GM21447 (cell line): ENCODE data around the gene HNRNPDL.
"Not testable (repeated sequence)": the region's sequence is repeated elsewhere in the genome, so short reads cannot be mapped to it uniquely, and the experiment has no call there.

Experiments
- ATAC-seq: cut with Tn5 transposase; IDR thresholded peaks from one replicate; pipeline ENCODE4 v1.9.1; 2021; ENCODE audit not compliant: unreplicated experiment

The HNRNPDL gene

GRCh38 chr4:82433791-82434190 lies 3.5 kb upstream of the HNRNPDL start:
- no peak for ATAC-seq

- no peak for ATAC-seq
These were observed 2.3 kb upstream of the HNRNPDL start for GRCh38 chr4:82432596-82432995.

DNA sequence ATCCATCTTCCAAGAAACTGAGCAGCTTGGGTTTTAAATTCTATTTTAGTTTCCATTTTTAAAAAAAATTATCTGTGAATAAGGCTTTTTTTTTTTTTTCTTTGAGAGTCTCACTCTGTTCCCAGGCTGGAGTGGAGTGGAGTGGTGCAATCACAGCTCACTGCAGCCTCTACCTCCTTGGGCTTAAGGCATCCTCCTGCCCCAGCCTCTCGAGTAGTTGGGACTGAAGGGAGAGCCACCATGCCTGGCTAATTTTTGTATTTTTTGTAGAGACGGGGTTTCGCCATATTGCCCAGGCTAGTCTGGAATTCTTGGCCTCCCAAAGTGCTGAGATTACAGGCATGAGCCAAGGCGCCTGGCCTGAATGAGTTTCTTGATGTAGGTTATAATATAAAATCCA lies 1.6 kb upstream of the HNRNPDL start:
- no peak for ATAC-seq

DNA sequence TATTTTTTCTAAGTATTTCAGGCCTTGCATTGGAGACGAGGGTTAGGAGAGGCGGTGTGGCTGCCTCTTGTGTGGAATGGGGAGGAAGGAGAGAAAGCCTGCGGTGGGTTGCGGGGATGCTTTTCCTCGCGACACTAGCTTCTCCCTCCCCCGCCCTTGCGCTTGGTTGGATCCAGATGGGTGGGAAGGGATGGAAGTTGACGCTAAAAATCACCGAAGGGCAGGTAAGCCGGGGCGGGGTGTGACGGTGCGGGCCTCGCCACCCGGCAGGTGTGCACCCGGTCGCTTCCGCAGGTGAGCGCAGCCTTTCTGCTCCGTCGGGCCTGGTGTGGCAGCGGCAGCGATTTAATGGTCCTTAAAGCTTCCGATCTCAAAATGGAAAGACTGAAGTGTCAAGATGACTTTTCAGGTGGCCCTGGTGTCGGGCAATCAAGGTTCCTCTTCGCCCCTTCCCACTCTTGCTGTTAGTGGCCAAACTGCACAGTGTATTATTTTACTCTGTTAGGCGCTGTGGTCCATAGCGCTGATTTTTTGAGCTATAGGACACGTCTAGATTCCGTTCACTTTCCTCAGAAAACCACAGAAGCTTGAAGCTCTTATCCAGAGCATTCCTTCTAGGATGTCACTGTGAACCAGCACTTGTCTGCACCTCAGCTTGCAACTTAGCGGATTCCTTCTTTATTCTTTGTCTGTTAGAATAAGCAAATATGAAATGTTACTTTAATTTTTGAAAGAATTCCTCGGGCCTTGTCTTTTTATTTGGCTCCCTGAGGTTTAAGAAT lies 893 bp upstream of the HNRNPDL start:
- ATAC-seq: peak; percentile 6

DNA sequence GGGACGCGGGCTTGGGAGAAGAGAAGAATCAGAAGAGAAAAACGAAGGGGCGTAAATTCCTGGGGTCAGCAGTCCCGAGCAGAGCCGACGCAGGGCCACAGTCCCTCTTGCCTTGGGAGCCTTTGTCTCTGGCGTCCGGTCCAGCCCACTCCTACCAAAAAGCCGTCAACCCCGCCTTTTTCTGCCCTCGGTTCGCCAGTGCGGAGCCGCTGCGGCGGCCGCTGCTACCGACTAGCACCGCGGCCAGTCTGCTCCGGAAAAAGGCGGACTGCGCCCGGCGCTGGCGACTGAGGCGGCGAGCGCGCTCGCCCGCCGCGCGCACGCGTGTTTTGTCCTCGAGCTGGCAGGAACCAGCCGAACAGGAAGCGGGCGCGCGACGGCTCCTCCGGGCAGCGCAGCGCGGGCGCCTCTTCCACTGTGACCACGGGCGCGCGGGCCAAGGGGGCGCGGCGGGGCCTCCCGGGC lies 502 bp downstream of the HNRNPDL start:
- ATAC-seq: no peak

- peak; percentile 49 for ATAC-seq
These were observed 1.1 kb downstream of the HNRNPDL start for GRCh38 chr4:82428969-82429727.

- ATAC-seq: no peak
These were observed 1.7 kb downstream of the HNRNPDL start for GRCh38 chr4:82428526-82428968.

GRCh38 chr4:82425478-82425877 lies 4.8 kb downstream of the HNRNPDL start:
- no peak for ATAC-seq

GRCh38 chr4:82423245-82424054 lies 6.8 kb downstream of the HNRNPDL start:
- no peak for ATAC-seq

DNA sequence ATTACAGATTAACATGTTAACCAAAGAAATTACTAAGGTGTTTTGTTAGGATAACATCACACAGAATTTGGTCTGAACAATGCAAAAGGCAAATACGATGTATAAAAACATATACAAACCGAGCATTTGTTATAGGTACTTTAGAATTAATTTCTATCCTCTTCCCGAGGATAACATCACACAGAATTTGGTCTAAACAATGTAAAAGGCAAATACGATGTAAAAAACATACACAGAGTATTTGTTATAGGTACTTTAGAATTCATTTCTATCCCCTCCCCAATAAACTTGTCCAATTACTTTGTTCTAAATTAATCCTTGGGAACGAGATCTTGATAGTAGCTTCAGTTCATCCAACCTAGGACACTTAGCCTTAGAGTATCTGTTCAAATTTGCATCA lies 7.6 kb downstream of the HNRNPDL start:
- no peak for ATAC-seq

- ATAC-seq: no peak
These were observed 8.3 kb downstream of the HNRNPDL start for GRCh38 chr4:82421796-82422560.

DNA sequence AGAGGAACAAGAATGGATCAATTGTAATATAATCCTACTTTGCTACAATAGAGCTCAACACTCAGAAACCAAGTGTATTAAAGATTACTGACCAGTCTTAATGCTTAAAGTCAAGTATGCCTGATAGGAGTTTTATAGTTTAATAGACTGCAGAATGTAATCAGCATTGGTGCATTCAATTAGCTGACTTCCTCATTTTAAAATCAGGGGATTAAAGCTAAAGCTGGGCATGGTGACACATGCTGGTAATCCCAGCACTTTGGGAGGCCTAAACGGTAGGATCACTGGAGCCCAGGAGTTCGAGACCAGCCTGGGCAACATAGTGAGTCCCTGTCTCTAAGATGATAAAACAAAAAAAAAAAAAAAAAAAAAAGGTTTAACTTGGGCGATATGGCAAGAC lies 10.8 kb downstream of the HNRNPDL start:
- no peak for ATAC-seq

DNA sequence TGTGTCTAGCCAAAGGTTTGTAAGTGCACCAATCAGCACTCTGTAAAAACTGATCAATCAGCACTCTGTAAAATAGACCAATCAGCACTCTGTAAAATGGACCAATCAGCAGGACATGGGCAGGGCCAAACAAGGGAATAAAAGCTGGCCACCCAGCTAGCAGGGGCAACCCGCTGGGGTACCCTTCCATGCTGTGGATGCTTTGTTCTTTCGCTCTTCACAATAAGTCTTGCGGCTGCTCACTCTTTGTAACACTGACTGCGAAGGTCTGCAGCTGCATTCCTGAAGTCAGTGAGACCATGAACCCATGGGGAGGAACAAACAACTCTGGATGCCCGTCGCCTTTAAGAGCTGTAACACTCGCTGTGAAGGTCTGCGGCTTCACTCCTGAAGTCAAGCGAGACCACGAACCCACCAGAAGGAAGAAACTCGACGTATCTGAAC lies 14.3 kb downstream of the HNRNPDL start:
- no peak for ATAC-seq

DNA sequence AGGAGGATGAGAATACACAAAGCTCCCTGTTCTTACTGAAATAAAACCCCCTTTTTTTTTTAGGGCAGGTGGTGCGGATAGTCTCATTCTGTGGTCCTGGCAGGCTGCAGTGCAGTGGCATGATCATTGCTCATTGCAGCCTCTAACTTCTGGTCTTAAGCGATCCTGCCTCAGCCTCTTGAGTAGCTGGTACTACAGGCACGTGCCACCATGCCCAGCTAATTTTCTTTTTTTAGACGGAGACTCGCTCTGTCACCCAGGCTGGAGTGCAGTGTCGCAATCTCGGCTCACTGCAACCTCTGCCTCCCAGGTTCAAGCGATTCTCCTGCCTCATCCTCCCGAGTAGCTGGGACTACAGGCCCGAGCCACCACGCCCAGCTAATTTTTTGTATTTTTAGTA lies 15.2 kb downstream of the HNRNPDL start:
- not testable (repeated sequence) for ATAC-seq

DNA sequence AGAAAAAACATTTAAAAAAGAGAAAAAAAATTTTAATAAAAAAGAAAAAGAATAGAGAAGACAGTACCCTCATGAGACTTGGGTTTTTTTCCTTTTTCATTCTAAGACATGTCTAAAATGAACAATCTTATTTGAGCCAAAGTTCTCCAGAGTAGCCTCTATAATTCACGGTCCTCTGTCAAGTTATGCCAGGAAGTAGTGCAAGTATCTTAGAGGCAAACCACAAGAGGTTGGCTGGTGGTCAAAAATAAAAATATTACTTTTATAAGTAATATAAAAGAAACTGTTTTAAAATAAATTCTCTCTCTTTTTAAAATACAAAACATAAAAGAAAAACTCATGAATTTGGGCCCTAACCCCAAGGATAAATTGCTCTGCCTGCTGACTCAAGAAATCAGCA lies 26.5 kb downstream of the HNRNPDL start:
- no peak for ATAC-seq

- no peak for ATAC-seq
These were observed 28.0 kb downstream of the HNRNPDL start for GRCh38 chr4:82402196-82402775.

GRCh38 chr4:82401600-82401999 lies 28.7 kb downstream of the HNRNPDL start:
- no peak for ATAC-seq

- no peak for ATAC-seq
These were observed 32.0 kb downstream of the HNRNPDL start for GRCh38 chr4:82398263-82398662.

DNA sequence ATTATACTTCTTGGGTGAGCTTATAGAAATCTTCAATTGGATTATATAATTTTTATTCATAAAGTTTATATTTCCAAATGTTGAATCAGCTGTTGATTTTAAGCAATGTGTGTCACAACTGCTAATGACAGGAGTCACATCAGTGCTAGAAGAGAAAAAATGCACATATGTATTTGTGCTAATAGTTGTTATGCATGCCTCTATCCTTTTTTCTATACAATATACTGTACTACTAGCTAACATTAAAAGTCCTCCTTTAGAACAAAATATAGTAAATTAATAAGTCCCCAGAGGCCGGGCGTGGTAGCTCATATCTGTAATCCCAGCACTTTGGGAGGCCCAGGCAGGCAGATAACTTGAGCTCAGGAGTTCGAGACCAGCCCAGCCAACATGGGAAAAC lies 32.7 kb downstream of the HNRNPDL start:
- no peak for ATAC-seq

DNA sequence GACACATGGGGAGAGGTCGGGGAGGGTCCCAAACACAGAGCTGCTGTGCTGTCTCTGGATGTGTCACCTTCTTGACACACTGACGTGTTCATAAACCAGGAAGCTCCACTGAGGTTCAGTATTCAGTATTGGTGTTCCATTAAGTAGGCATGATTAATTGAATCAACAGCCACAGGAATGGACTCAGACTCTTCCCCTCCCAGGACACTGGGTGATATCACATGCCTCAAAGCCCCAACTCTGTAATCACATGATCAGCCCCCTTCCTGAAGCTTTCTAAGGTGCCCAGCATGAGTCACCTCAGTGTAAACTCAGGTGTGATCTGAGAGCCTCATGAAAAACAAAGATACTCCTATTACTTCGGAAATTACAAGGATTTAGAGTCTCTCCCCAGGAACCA lies 35.4 kb downstream of the HNRNPDL start:
- no peak for ATAC-seq
